GM18508 (cell line): ENCODE measurements around the gene IQCH.

Source experiments
- ATAC-seq: cut with Tn5 transposase; IDR thresholded peaks from one replicate; pipeline ENCODE4 v1.9.1; 2021; ENCODE audit warnings: moderate number of reproducible peaks; ENCODE audit not compliant: insufficient read depth, unreplicated experiment

The IQCH gene

GRCh38 chr15:67549736-67550135 is 295.1 kb downstream of the IQCH start:
- ATAC-seq = no peak

DNA sequence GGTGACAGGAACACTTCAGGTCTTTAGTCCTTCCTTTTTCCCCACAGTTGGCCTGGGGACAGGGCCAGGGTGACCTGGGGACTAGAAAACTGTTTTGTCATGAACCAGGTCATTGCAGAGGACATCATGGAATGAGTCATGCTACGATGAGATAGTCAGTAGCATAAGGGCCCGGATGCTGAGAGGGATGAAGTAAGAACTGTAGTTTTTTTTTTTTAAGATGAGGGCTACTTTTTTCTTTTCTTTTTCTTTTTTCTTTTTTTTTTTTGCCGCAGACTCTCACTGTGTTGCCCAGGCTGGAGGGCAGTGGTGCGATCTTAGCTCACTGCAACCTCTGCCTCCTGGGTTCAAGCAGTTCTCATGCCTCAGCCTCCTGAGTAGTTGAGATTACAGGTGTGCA is 295.9 kb downstream of the IQCH start:
- no peak for ATAC-seq

GRCh38 chr15:67551207-67551743 is 296.7 kb downstream of the IQCH start:
- no peak for ATAC-seq
